HG02943 (cell line): Measurements from ENCODE around the gene EIF4B.

Experiments
- ATAC-seq: cut with Tn5 transposase; IDR thresholded peaks from one replicate; pipeline ENCODE4 v1.9.1; 2021; ENCODE audit warnings: mild to moderate bottlenecking, low read depth, moderate library complexity; ENCODE audit not compliant: unreplicated experiment

Gene EIF4B

GRCh38 chr12:53056901-53057300 is 50.6 kb downstream of the EIF4B start:
- ATAC-seq, result no peak

- no peak for ATAC-seq
Observed at GRCh38 chr12:53057816-53058500, 51.7 kb downstream of the EIF4B start.

DNA sequence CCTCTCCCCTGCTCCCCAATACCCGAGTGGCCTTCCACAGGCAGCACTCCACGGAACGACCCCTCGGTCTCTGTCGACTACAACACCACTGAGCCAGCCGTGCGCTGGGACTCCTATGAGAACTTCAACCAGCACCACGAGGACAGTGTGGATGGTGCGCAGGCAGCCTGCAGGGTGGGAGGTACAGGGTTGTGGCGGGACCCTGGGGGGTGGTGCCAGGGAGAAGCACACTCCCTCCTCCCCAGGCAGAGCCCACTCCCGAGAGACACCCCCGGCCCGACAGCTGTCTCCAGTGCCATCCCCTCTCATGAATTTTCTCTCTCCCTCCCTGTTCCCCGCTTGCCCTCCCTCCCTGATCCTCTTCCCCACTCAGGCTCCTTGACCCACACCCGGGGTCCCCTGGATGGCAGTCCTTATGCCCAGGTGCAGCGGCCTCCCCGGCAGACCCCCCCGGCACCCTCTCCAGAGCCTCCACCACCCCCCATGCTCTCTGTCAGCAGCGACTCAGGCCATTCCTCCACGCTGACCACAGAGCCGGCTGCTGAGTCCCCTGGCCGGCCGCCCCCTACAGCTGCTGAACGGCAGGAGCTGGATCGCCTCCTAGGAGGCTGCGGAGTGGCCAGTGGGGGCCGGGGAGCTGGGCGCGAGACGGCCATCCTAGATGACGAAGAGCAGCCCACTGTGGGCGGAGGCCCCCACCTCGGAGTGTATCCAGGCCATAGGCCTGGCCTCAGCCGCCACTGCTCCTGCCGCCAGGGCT is 52.6 kb downstream of the EIF4B start:
- no peak for ATAC-seq

DNA sequence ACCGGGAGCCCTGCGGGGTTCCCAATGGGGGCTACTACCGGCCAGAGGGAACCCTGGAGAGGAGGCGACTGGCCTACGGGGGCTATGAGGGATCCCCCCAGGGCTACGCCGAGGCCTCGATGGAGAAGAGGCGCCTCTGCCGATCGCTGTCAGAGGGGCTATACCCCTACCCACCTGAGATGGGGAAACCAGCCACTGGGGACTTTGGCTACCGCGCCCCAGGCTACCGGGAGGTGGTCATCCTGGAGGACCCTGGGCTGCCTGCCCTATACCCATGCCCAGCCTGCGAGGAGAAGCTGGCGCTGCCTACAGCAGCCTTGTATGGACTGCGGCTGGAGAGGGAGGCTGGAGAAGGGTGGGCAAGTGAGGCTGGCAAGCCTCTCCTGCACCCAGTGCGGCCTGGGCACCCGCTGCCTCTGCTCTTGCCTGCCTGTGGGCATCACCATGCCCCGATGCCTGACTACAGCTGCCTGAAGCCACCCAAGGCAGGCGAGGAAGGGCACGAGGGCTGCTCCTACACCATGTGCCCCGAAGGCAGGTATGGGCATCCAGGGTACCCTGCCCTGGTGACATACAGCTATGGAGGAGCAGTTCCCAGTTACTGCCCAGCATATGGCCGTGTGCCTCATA is 53.3 kb downstream of the EIF4B start:
- ATAC-seq, result no peak

- no peak for ATAC-seq
Observed at GRCh38 chr12:53060064-53060720, 53.9 kb downstream of the EIF4B start.

GRCh38 chr12:53060721-53061276 is 54.5 kb downstream of the EIF4B start:
- no peak for ATAC-seq

DNA sequence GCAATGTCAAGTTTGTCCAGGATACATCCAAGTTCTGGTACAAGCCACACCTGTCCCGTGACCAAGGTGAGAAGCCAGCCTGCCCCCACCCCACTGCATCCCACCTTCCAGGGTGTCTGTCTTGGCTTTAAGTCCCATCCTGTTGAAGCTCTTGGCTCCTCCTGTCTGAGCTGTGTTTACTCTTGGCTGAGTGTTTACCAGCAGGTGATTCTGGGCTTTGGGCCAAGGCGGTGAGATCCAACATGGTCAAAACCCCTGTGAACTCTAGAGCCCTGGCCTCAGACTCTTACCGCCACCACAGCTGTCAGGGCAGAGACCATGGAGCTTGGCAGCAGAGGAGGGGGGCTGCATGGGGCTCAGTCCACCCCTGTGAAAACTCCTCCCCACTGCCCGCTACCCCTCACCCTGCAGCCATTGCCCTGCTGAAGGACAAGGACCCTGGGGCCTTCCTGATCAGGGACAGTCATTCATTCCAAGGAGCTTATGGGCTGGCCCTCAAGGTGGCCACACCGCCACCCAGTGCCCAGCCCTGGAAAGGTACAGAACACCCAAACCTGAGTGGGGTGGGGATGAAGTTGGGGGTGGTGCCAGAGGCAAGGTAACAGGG is 55.3 kb downstream of the EIF4B start:
- no peak for ATAC-seq

GRCh38 chr12:53062011-53062961 is 56.0 kb downstream of the EIF4B start:
- no peak for ATAC-seq

DNA sequence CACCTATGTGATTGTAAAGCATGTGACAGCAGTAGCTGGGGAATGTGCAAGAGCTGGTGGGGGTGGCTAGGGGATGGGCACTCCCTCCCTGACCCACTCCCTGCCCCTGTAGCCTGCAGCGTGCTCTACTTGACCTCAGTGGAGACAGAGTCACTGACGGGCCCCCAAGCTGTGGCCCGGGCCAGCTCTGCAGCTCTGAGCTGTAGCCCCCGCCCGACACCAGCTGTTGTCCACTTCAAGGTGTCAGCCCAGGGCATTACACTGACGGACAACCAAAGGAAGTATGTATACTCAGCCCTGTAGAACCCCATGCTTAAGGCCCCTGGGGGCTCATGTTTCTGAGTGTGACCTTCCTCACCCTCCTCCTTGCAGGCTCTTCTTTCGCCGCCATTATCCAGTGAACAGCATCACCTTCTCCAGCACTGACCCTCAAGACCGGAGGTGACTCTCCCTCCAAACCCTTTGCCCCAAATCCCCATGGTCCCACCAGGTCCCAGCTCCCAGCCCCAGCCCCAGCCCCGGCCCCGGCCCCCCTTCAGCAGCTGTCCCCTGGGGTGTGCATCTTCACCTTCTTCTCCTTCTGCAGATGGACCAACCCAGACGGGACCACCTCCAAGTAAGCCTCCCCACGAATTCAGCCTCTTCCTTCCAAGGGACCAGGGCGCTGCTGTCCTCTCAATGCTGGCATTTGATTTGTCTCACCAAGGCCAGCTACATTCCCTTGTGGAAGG is 56.9 kb downstream of the EIF4B start:
- ATAC-seq, result no peak

- no peak for ATAC-seq
Observed at GRCh38 chr12:53063708-53064612, 57.7 kb downstream of the EIF4B start.

- no peak for ATAC-seq
Observed at GRCh38 chr12:53064613-53065436, 58.6 kb downstream of the EIF4B start.

DNA sequence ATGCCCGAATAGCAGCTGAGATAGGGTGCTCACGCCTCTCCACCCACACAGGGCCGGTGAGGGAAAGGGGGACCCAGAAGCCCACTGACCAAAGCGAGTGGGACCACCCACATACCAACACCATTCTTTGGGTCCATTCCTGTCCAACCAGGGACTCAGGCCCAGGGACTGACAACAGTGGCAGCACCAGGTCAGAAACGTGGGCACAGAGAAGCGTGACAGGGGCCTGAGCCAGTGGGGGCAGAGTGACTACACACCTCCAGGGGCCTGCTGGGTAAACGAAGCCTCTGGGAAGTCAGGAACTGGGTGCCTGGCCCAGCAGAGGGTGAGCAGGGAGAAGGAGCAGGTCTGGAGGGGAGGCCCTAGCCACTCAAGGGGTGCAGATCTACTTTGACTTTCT is 59.2 kb downstream of the EIF4B start:
- ATAC-seq, result no peak

GRCh38 chr12:53065975-53066931 is 60.0 kb downstream of the EIF4B start:
- no peak for ATAC-seq

DNA sequence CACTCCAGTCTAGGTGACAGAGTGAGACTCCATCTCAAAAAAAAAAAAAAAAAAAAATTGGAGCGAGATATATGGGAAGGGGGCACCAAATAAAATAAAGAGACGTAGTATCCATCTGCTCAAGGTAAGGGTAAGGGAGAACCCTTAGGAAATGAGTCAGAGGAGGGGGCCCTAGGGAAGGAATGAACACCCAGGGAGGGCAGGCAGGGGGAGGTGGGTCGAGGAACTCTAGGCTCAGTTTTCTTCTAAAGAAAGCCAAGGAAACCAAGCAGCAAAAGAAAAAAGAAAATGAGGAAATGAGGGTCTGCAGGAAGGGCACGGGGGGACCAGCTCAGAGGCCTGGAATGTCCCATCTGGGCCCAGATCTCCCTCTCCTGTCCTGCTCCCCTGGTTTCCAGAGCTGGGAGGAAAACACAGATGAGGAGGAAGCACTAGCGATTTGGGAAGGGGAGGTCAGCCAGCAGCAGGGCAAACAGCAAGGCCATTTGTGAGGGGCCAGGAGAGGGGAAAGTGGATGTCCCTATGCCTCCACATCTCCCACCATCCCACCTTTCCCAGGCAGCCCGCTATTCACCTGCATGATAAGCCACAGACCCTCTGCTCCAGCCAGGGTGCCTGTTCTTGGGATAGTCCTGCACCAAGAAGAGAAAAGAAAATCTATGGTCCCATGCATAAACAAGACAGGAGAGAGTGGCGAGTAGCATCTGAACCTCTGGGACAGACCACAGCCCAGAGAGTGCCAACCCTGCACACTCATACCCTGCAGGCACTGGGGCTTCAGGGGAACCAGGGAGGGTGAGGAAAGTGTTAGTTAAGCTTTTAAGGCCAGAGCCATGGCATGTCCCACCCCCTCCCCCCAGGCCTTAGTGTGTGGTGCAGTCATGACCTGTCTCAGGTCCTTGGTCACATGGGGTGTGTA is 61.1 kb downstream of the EIF4B start:
- ATAC-seq, result no peak
